CD14-positive monocyte (primary cell): ENCODE measurements around the gene JPT1. TPM values are rescaled to one million over a fixed set of nuclear protein-coding genes. Genes with fewer than 3 reads are reported as not detected.

ENCODE experiments used
- DNase-seq, 3 donors: peaks; one replicate each; pipeline ENCODE4 v3.0.0-alpha.2; 2011 to 2022
- H2AFZ ChIP-seq: 2 replicates; pipeline ENCODE4 v1.6.0; 2012; ENCODE audit warnings: mild to moderate bottlenecking, low read depth, low read length, inconsistent platforms; ENCODE audit not compliant: insufficient read depth, poor library complexity, severe bottlenecking
- H3K27ac ChIP-seq, 2 donors: 1 replicate in 1 of 2; 2 replicates in 1 of 2; pipeline ENCODE4 v1.5.1; 2012 to 2013; ENCODE audit warnings: low read length in 2 of 2, control low read depth in 1 of 2, inconsistent platforms in 1 of 2, low read depth in 1 of 2, mild to moderate bottlenecking in 1 of 2
- H3K27me3 ChIP-seq, 2 donors: one replicate each; pipeline versions ENCODE4 v1.6.0 to v1.6.1; 2011 to 2013; ENCODE audit warnings: low read length in 2 of 2; ENCODE audit not compliant: control insufficient read depth in 2 of 2, insufficient read depth in 2 of 2
- H3K36me3 ChIP-seq, 2 donors: replicated peaks in 1 of 2; 1 replicate in 1 of 2; 2 replicates in 1 of 2; pipeline versions ENCODE4 v1.5.1 to v1.6.1; 2012 to 2013; ENCODE audit warnings: low read length in 2 of 2, control low read depth in 1 of 2, inconsistent platforms in 1 of 2, mild to moderate bottlenecking in 1 of 2; ENCODE audit not compliant: insufficient read depth in 2 of 2, control insufficient read depth in 1 of 2
- H3K4me1 ChIP-seq, 2 donors: 1 replicate in 1 of 2; 2 replicates in 1 of 2; pipeline versions ENCODE4 v1.5.1 to v1.6.1; 2012 to 2013; ENCODE audit warnings: low read length in 2 of 2, control low read depth in 1 of 2, inconsistent platforms in 1 of 2, mild to moderate bottlenecking in 1 of 2, moderate library complexity in 1 of 2; ENCODE audit not compliant: insufficient read depth in 2 of 2, control insufficient read depth in 1 of 2
- H3K4me2 ChIP-seq: replicated peaks from 2 replicates; pipeline ENCODE3; 2012; ENCODE audit warnings: low read length, moderate library complexity, mild to moderate bottlenecking; ENCODE audit not compliant: poor library complexity, severe bottlenecking; ENCODE audit errors: extremely low read depth
- H3K4me3 ChIP-seq, 3 experiments: fragments of 200-600 bp in 1 of 3; sonication (generic) in 1 of 3; replicated peaks in 1 of 3; 1 replicate in 2 of 3; 2 replicates in 1 of 3; pipeline ENCODE4 v1.5.1; 2011 to 2013; ENCODE audit warnings: low read length in 3 of 3, mild to moderate bottlenecking in 3 of 3, control low read depth in 2 of 3, low read depth in 2 of 3, inconsistent platforms in 1 of 3, moderate library complexity in 1 of 3
- H3K79me2 ChIP-seq: 2 replicates; pipeline ENCODE4 v1.6.0; 2012; ENCODE audit warnings: mild to moderate bottlenecking, control low read depth, inconsistent platforms, low read length, moderate library complexity; ENCODE audit not compliant: insufficient read depth
- H3K9ac ChIP-seq: 2 replicates; pipeline ENCODE4 v1.6.0; 2017; ENCODE audit warnings: low read length, mild to moderate bottlenecking; ENCODE audit not compliant: insufficient read depth, poor library complexity, severe bottlenecking
- H3K9me3 ChIP-seq, 2 donors: replicated peaks in 1 of 2; 1 replicate in 1 of 2; 2 replicates in 1 of 2; pipeline versions ENCODE4 v1.5.1 to v1.6.1; 2012 to 2013; ENCODE audit warnings: low read length in 2 of 2, control low read depth in 1 of 2; ENCODE audit not compliant: control insufficient read depth in 1 of 2, insufficient read depth in 1 of 2
- H4K20me1 ChIP-seq: 2 replicates; pipeline ENCODE4 v1.6.0; 2012; ENCODE audit warnings: mild to moderate bottlenecking, low read length, control low read depth, moderate library complexity; ENCODE audit not compliant: insufficient read depth
- H3K27ac Mint-ChIP-seq, 7 donors: one replicate each; pipeline ENCODE4 v1.8.0; 2020; ENCODE audit warnings: mild to moderate bottlenecking in 7 of 7, mixed read lengths in 7 of 7, moderate library complexity in 6 of 7, inconsistent platforms in 2 of 7
- H3K27me3 Mint-ChIP-seq, 3 donors: one replicate each; pipeline ENCODE4 v1.8.0; 2021 to 2022; ENCODE audit warnings: low read depth in 3 of 3, mild to moderate bottlenecking in 3 of 3, mixed read lengths in 3 of 3, moderate library complexity in 3 of 3, inconsistent platforms in 1 of 3
- H3K36me3 Mint-ChIP-seq, 2 donors: one replicate each; pipeline ENCODE4 v1.8.0; 2020; ENCODE audit warnings: mixed read lengths in 2 of 2, inconsistent platforms in 1 of 2, mild to moderate bottlenecking in 1 of 2
- H3K4me1 Mint-ChIP-seq: one replicate; pipeline ENCODE4 v1.8.0; 2020; ENCODE audit warnings: mild to moderate bottlenecking, mixed read lengths
- H3K4me3 Mint-ChIP-seq, 2 donors: one replicate each; pipeline ENCODE4 v1.8.0; 2020; ENCODE audit warnings: mild to moderate bottlenecking in 2 of 2, mixed read lengths in 2 of 2, moderate library complexity in 1 of 2
- H3K9me3 Mint-ChIP-seq, 7 donors: one replicate each; pipeline ENCODE4 v1.8.0; 2020 to 2022; ENCODE audit warnings: mixed read lengths in 7 of 7, mild to moderate bottlenecking in 6 of 7, moderate library complexity in 6 of 7, inconsistent platforms in 2 of 7
- WGBS: methylation state at CpG from one replicate; pipeline ENCODE4 v1.1.5; 2013; ENCODE audit warnings: missing lambda C conversion rate; ENCODE audit not compliant: insufficient coverage; 5-methylcytosine and 5-hydroxymethylcytosine counted together
- intact Hi-C, 2 donors: fragments of 100-400 bp; cut with micrococcal nuclease; formaldehyde crosslinking; loops; one replicate each; pipeline versions ENCODE4 v1.15.0 to v1.15.1; 2023
- polyA plus RNA-seq, 3 donors: library from polyadenylated mRNA; depleted of rRNA in 1 of 3; unstranded in 2 of 3; stranded (reverse) in 1 of 3; fragments of 300-500 nt in 2 of 3; fragments of >200 nt in 1 of 3; fragmentation: Illumina TruSeq in 2 of 3; gene quantifications; 1 replicate in 2 of 3; 2 replicates in 1 of 3; pipeline ENCODE4 v1.2.3, GENCODE V29; 2012 to 2021
- TF ChIP-seq, protein P1 (sequence below): fragments of 200-600 bp; IDR thresholded peaks from one replicate; pipeline ENCODE4 v1.8.0; 2022; ENCODE audit warnings: antibody characterized with exemption, mild to moderate bottlenecking

The JPT1 gene
- polyA plus RNA-seq, 3 donors: 79.7 to 181 (median 156) TPM

- H3K27ac Mint-ChIP-seq: peak overlapping the region in 4 of 7 donors; percentile 75 to 86 (median 78)
- H3K36me3 ChIP-seq: peaks cover 10 to 11% of the 10 kb centered on the region in 2 donors
- peak overlapping the region; percentile 56 for H3K4me2 ChIP-seq
- WGBS: 97% methylated on average over 10 of the region's 10 CpGs
- H3K36me3 Mint-ChIP-seq: peaks cover 8 to 31% of the 10 kb centered on the region in 2 donors
- TF ChIP-seq, protein P1, sequence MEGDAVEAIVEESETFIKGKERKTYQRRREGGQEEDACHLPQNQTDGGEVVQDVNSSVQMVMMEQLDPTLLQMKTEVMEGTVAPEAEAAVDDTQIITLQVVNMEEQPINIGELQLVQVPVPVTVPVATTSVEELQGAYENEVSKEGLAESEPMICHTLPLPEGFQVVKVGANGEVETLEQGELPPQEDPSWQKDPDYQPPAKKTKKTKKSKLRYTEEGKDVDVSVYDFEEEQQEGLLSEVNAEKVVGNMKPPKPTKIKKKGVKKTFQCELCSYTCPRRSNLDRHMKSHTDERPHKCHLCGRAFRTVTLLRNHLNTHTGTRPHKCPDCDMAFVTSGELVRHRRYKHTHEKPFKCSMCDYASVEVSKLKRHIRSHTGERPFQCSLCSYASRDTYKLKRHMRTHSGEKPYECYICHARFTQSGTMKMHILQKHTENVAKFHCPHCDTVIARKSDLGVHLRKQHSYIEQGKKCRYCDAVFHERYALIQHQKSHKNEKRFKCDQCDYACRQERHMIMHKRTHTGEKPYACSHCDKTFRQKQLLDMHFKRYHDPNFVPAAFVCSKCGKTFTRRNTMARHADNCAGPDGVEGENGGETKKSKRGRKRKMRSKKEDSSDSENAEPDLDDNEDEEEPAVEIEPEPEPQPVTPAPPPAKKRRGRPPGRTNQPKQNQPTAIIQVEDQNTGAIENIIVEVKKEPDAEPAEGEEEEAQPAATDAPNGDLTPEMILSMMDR: no peak
- peaks cover 13% of the 10 kb centered on the region for H4K20me1 ChIP-seq
- H3K27me3 ChIP-seq: no peaks in the 10 kb centered on the region
- peaks cover 0 to 6% (median 2%) of the 10 kb centered on the region in 3 donors for H3K27me3 Mint-ChIP-seq
- intact Hi-C loops: no loop called here
- no peak for DNase-seq
- H3K9me3 ChIP-seq: no peaks in the 10 kb centered on the region
- H3K4me1 Mint-ChIP-seq: peaks cover 73% of the 10 kb centered on the region
- H3K9ac ChIP-seq: no peak overlapping the region
- H2AFZ ChIP-seq: no peak overlapping the region
- peaks cover 70% of the 10 kb centered on the region for H3K79me2 ChIP-seq
- no peaks in the 10 kb centered on the region for H3K9me3 Mint-ChIP-seq
- peak overlapping the region in 1 of 3 experiments; percentile 33 for H3K4me3 ChIP-seq
- peaks cover 91 to 95% of the 10 kb centered on the region in 2 donors for H3K4me1 ChIP-seq
- H3K27ac ChIP-seq: peak overlapping the region in 1 of 2 donors; percentile 73
- H3K4me3 Mint-ChIP-seq: peak overlapping the region; percentile 14 to 77
These were observed 62.4 kb downstream of the JPT1 start for GRCh38 chr17:75091855-75092327.

GRCh38 chr17:75090871-75091854 is 63.1 kb downstream of the JPT1 start:
- no peak overlapping the region for H3K9ac ChIP-seq

More at GRCh38 chr17:75090871-75091854, 63.1 kb downstream of the JPT1 start:
- DNase-seq: no peak
- H3K27me3 Mint-ChIP-seq: peaks cover 0 to 6% (median 2%) of the 10 kb centered on the region in 3 donors
- H3K4me3 ChIP-seq: peak overlapping the region in 1 of 3 experiments; percentile 33
- peaks cover 8 to 30% of the 10 kb centered on the region in 2 donors for H3K36me3 Mint-ChIP-seq
- H3K4me3 Mint-ChIP-seq: peak overlapping the region; percentile 14 to 71
- no peaks in the 10 kb centered on the region for H3K9me3 Mint-ChIP-seq
- peak overlapping the region in 6 of 7 donors; percentile 5 to 67 (median 42) for H3K27ac Mint-ChIP-seq
- peaks cover 90 to 93% of the 10 kb centered on the region in 2 donors for H3K4me1 ChIP-seq
- H3K79me2 ChIP-seq: peaks cover 70% of the 10 kb centered on the region
- peaks cover 13% of the 10 kb centered on the region for H4K20me1 ChIP-seq
- peak overlapping the region in 1 of 2 donors; percentile 73 for H3K27ac ChIP-seq
- no peaks in the 10 kb centered on the region for H3K9me3 ChIP-seq
- H3K27me3 ChIP-seq: no peaks in the 10 kb centered on the region
- H2AFZ ChIP-seq: no peak overlapping the region
- TF ChIP-seq, protein P1: no peak
- WGBS: over 99% methylated on average over 14 of the region's 19 CpGs
- H3K4me1 Mint-ChIP-seq: peaks cover 75% of the 10 kb centered on the region
- intact Hi-C loops: no loop called here
- H3K36me3 ChIP-seq: peaks cover 10 to 11% of the 10 kb centered on the region in 2 donors
- peak overlapping the region; percentile 56 for H3K4me2 ChIP-seq
